CD1c-positive myeloid dendritic cell (primary cell): Measurements from ENCODE around the gene RPL15.
A peak's percentile ranks its signal among the peaks of the same experiment; 100 is the strongest.
"Not testable (repeated sequence)": the region's sequence is repeated elsewhere in the genome, so short reads cannot be mapped to it uniquely, and the experiment has no call there.

Experiments used
- DNase-seq: peaks from one replicate; pipeline ENCODE4 v3.0.0-alpha.2; 2016; ENCODE audit errors: extremely low spot score

The RPL15 gene

GRCh38 chr3:23889950-23890349 lies 27.0 kb upstream of the RPL15 start:
- DNase-seq = no peak

GRCh38 chr3:23894254-23895061 lies 22.5 kb upstream of the RPL15 start:
- no peak for DNase-seq

- DNase-seq = no peak
These were observed 21.8 kb upstream of the RPL15 start for GRCh38 chr3:23895181-23895580.

- no peak for DNase-seq
These were observed 16.2 kb upstream of the RPL15 start for GRCh38 chr3:23900744-23901143.

- DNase-seq = no peak
These were observed 12.4 kb upstream of the RPL15 start for GRCh38 chr3:23904545-23904944.

- DNase-seq = no peak
These were observed 7.6 kb upstream of the RPL15 start for GRCh38 chr3:23909341-23909740.

- DNase-seq = no peak
These were observed 5.5 kb upstream of the RPL15 start for GRCh38 chr3:23911397-23911796.

GRCh38 chr3:23912335-23912734 lies 4.6 kb upstream of the RPL15 start:
- not testable (repeated sequence) for DNase-seq

- no peak for DNase-seq
These were observed 3.8 kb upstream of the RPL15 start for GRCh38 chr3:23913182-23913581.

GRCh38 chr3:23913873-23914743 lies 2.8 kb upstream of the RPL15 start:
- DNase-seq = no peak

- peak; percentile 43 for DNase-seq
These were observed 1.3 kb upstream of the RPL15 start for GRCh38 chr3:23915537-23916108.

- peak; percentile 15 for DNase-seq
These were observed 613 bp upstream of the RPL15 start for GRCh38 chr3:23916152-23916885.

- DNase-seq = not testable (repeated sequence)
These were observed 859 bp downstream of the RPL15 start for GRCh38 chr3:23917679-23918303.

- not testable (repeated sequence) for DNase-seq
These were observed 1.4 kb downstream of the RPL15 start for GRCh38 chr3:23918331-23918730.

GRCh38 chr3:23919628-23920027 lies 2.7 kb downstream of the RPL15 start:
- no peak for DNase-seq

- no peak for DNase-seq
These were observed 3.3 kb downstream of the RPL15 start for GRCh38 chr3:23920151-23920655.

- DNase-seq = no peak
These were observed 4.2 kb downstream of the RPL15 start for GRCh38 chr3:23921052-23921511.

- no peak for DNase-seq
These were observed 6.9 kb downstream of the RPL15 start for GRCh38 chr3:23923786-23924185.

- DNase-seq = no peak
These were observed 9.3 kb downstream of the RPL15 start for GRCh38 chr3:23926246-23926645.

- DNase-seq = no peak
These were observed 9.8 kb downstream of the RPL15 start for GRCh38 chr3:23926736-23927135.

GRCh38 chr3:23928524-23928923 lies 11.6 kb downstream of the RPL15 start:
- DNase-seq = peak; percentile 57
